Endothelial cell (in vitro differentiated cells): ENCODE results near the gene STIM1. TPM values are rescaled to one million over a fixed set of nuclear protein-coding genes. Genes with fewer than 3 reads are reported as not detected.

Experiments
- DNase-seq: peaks from one replicate; pipeline ENCODE4 v3.0.0; 2021; ENCODE audit warnings: low spot score
- H3K27ac Mint-ChIP-seq: one replicate; pipeline ENCODE4 v1.8.0; 2021; ENCODE audit warnings: mixed read lengths, inconsistent platforms; ENCODE audit not compliant: unreplicated experiment
- H3K27me3 Mint-ChIP-seq: one replicate; pipeline ENCODE4 v1.8.0; 2021; ENCODE audit warnings: mild to moderate bottlenecking, moderate library complexity, mixed read lengths, inconsistent platforms; ENCODE audit not compliant: unreplicated experiment
- H3K36me3 Mint-ChIP-seq: one replicate; pipeline ENCODE4 v1.8.0; 2021; ENCODE audit warnings: mild to moderate bottlenecking, low read depth, mixed read lengths, inconsistent platforms; ENCODE audit not compliant: unreplicated experiment
- H3K4me1 Mint-ChIP-seq: one replicate; pipeline ENCODE4 v1.8.0; 2021; ENCODE audit warnings: mild to moderate bottlenecking, mixed read lengths, inconsistent platforms; ENCODE audit not compliant: unreplicated experiment
- H3K4me3 Mint-ChIP-seq: one replicate; pipeline ENCODE4 v1.8.0; 2021; ENCODE audit warnings: mild to moderate bottlenecking, mixed read lengths, inconsistent platforms; ENCODE audit not compliant: unreplicated experiment
- H3K9me3 Mint-ChIP-seq: one replicate; pipeline ENCODE4 v1.8.0; 2021; ENCODE audit warnings: mixed read lengths, inconsistent platforms; ENCODE audit not compliant: unreplicated experiment
- total RNA-seq: library from RNA; stranded (reverse); fragmentation: NEBNext Ultra II Directional; extraction: Animal tissue kit (Norgen Biotek cat#: 25700); gene quantifications from one replicate; pipeline ENCODE4 v1.2.1, GENCODE V29; 2021; ENCODE audit not compliant: unreplicated experiment
- TF ChIP-seq, protein P1 (sequence below): fragments of 200-600 bp; sonication (generic); IDR thresholded peaks from one replicate; pipeline ENCODE4 v1.5.0; 2021; ENCODE audit warnings: antibody characterized with exemption; ENCODE audit not compliant: unreplicated experiment

Gene STIM1
- total RNA-seq, 1 donor from 2014 or later = 35.9 TPM

DNA sequence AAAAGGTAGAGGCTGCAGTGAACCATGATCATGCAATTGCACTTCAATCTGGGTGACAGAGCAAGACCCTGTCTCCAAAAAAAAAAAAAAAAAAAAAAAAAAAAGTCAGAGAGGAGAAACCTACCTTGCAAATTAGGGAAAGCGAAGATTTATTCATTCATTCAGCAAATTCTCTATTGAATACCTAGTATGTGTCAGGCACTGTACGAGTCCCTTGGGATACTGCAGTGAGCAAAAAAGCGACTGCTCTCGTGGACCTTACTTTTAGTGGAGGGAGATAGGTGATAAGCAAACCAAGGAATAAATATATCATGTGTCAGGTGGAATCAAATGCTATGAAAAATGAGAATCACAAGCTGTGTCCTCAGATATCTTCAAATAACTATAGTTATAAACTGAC, 101.3 kb downstream of the STIM1 start:
- Mint-ChIP-seq H3K4me3 (no peak overlapping the region), H3K27ac (no peak overlapping the region), H3K36me3 (no peaks in the 10 kb centered on the region), H3K4me1 (no peaks in the 10 kb centered on the region), H3K9me3 (no peaks in the 10 kb centered on the region), H3K27me3 (peaks cover 2% of the 10 kb centered on the region)
- TF ChIP-seq, protein P1, sequence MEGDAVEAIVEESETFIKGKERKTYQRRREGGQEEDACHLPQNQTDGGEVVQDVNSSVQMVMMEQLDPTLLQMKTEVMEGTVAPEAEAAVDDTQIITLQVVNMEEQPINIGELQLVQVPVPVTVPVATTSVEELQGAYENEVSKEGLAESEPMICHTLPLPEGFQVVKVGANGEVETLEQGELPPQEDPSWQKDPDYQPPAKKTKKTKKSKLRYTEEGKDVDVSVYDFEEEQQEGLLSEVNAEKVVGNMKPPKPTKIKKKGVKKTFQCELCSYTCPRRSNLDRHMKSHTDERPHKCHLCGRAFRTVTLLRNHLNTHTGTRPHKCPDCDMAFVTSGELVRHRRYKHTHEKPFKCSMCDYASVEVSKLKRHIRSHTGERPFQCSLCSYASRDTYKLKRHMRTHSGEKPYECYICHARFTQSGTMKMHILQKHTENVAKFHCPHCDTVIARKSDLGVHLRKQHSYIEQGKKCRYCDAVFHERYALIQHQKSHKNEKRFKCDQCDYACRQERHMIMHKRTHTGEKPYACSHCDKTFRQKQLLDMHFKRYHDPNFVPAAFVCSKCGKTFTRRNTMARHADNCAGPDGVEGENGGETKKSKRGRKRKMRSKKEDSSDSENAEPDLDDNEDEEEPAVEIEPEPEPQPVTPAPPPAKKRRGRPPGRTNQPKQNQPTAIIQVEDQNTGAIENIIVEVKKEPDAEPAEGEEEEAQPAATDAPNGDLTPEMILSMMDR = no peak
- no peak for DNase-seq

DNA sequence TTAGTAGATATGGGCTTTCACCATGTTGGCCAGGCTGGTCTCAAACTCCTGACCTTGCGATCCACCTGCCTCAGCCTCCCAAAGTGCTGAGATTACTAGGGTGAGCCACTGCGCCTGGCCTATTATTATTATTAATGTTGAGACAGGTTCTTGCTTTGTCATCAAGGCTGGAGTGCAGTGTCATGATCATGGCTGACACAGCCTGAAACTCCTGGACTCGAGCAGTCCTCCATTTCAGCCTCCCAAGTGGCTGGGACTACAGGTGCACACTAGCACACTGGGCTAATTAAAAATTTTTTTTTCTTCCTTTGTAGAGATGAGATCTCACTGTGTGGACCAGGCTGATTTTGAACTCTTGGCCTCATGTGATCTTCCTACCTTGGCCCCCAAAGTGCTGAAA, 102.0 kb downstream of the STIM1 start:
- Mint-ChIP-seq H3K4me3 (no peak overlapping the region), H3K4me1 (peaks cover 4% of the 10 kb centered on the region), H3K27me3 (peaks cover 2% of the 10 kb centered on the region), H3K9me3 (no peaks in the 10 kb centered on the region), H3K27ac (no peak overlapping the region), H3K36me3 (no peaks in the 10 kb centered on the region)
- DNase-seq = no peak
- TF ChIP-seq, protein P1 = no peak

DNA sequence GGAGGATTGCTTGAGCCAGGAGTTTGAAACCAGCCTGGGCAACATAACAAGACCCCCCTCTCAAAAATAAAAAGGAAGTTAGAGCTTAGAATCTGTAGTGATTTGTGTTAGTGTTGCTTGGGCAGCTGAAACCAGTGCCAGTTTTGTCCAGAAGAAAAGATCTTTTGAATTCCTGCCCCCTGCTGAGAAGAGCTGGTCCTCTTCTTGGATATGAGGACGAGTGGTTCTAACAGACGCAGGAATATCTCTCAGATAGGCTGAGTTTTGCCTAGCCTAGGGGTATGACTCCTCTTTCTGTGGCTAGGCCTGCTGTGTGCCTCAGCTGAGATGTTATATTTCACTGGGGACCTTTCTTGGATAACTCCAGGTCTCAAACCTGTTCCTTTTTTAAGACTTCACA, 102.8 kb downstream of the STIM1 start:
- TF ChIP-seq, protein P1 = no peak
- no peak for DNase-seq
- peaks cover 2% of the 10 kb centered on the region for H3K27me3 Mint-ChIP-seq
- peaks cover 11% of the 10 kb centered on the region for H3K4me1 Mint-ChIP-seq
- H3K4me3 Mint-ChIP-seq = no peak overlapping the region
- H3K36me3 Mint-ChIP-seq = no peaks in the 10 kb centered on the region
- no peak overlapping the region for H3K27ac Mint-ChIP-seq
- H3K9me3 Mint-ChIP-seq = no peaks in the 10 kb centered on the region

DNA sequence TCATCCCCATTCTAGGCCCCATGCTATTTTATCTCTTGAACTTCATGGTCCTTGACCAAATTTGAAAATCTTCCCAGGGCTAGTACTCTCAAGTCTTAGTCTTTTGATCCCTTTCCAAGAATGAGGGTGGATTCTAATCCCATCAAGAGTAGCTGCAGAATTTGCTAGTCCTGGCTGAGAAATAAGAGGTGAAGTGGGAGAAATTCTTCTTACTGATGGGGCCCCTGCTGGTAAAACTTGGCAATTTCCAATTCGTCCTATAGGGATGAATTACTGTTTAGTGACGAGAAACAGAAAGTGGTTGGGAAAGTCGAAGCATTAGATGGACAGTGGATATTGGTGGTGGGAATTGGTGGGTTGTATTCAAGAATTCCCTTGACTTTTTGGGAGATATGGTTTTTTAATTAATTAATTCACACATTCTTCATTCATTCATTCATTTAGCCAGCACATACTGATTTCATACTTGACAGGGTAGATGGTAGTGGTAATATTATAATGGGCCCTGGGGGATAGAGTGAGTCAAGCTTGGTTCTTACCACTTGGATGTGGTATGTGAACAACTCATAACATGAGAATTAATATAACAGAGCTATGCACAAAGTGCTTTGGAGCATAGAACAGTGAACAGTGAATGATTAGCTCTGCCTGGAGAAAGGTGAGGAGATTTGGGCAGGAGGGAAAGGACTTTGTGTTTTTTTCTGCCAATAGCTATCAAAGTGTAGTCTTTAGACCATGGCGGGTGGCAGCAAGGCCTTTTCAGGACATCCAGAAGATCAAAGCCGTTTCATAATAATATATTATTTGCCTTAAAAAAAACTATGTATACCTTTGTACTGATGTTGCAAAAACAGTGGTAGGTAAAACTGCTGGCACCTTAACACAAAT, 103.8 kb downstream of the STIM1 start:
- Mint-ChIP-seq H3K4me3 (no peak overlapping the region), H3K27ac (no peak overlapping the region), H3K36me3 (no peaks in the 10 kb centered on the region), H3K9me3 (no peaks in the 10 kb centered on the region), H3K4me1 (peaks cover 11% of the 10 kb centered on the region), H3K27me3 (no peaks in the 10 kb centered on the region)
- TF ChIP-seq, protein P1 = peak; percentile 69
- peak; percentile 15 for DNase-seq

DNA sequence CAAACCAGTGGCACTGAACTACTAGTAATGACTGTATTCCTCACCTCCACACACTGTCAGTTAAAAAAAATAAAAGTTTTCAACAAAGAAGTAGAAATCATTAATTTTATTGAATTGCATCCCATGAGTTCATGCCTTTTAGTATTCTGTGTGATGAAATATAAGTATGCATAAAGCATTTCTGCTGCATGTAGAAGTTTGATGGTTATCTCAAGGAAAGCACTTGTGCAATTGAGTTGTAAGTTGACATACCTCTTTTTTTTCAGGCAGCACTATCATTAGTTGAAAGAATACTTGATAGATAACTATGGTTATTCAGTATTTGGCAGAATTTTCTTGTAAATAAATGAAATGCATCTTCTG, 104.4 kb downstream of the STIM1 start:
- Mint-ChIP-seq H3K36me3 (no peaks in the 10 kb centered on the region), H3K27ac (no peak overlapping the region), H3K4me1 (peaks cover 11% of the 10 kb centered on the region), H3K27me3 (no peaks in the 10 kb centered on the region), H3K4me3 (no peak overlapping the region), H3K9me3 (no peaks in the 10 kb centered on the region)
- TF ChIP-seq, protein P1 = no peak
- DNase-seq = no peak
